GM23338 (cell line): ENCODE data around the gene HIF1AN. TPM values are rescaled to one million over a fixed set of nuclear protein-coding genes. Genes with fewer than 3 reads are reported as not detected.

Source experiments
- ATAC-seq: fragments of 200-7000 bp; cut with Tn5 transposase; 3 replicates; pipeline ENCODE4 v1.9.1; 2020
- DNase-seq: peaks from one replicate; pipeline ENCODE4 v3.0.0-alpha.2; 2015; ENCODE audit warnings: low spot score
- H2AFZ ChIP-seq: fragments of 200-600 bp; sonication (generic); 2 replicates; pipeline ENCODE4 v1.8.0; 2016; ENCODE audit warnings: antibody characterized with exemption, mild to moderate bottlenecking, moderate library complexity
- H3F3A ChIP-seq: fragments of 200-600 bp; sonication (generic); replicated peaks from 2 replicates; pipeline ENCODE4 v1.8.0; 2017; ENCODE audit warnings: antibody characterized with exemption, mixed run types, low read depth
- H3K27ac ChIP-seq: fragments of 200-600 bp; sonication (generic); 2 replicates; pipeline ENCODE4 v1.6.1; 2016; ENCODE audit warnings: low read depth
- H3K27me3 ChIP-seq: fragments of 200-600 bp; sonication (generic); 2 replicates; pipeline ENCODE4 v1.8.0; 2016; ENCODE audit warnings: mild to moderate bottlenecking, mixed run types, moderate library complexity; ENCODE audit not compliant: insufficient read depth
- H3K36me3 ChIP-seq: fragments of 200-600 bp; sonication (generic); 2 replicates; pipeline ENCODE4 v1.8.0; 2016; ENCODE audit warnings: mild to moderate bottlenecking; ENCODE audit not compliant: insufficient read depth
- H3K4me1 ChIP-seq: fragments of 200-600 bp; sonication (generic); 2 replicates; pipeline ENCODE4 v1.8.0; 2016; ENCODE audit warnings: mild to moderate bottlenecking, moderate library complexity; ENCODE audit not compliant: insufficient read depth
- H3K4me2 ChIP-seq: fragments of 200-600 bp; sonication (generic); 2 replicates; pipeline ENCODE4 v1.7.1; 2017; ENCODE audit warnings: mixed run types
- H3K4me3 ChIP-seq: fragments of 200-600 bp; sonication (generic); 2 replicates; pipeline ENCODE4 v1.6.1; 2016; ENCODE audit warnings: mixed run types
- H3K79me2 ChIP-seq: fragments of 200-600 bp; sonication (generic); replicated peaks from 2 replicates; pipeline ENCODE4 v1.8.0; 2017; ENCODE audit warnings: mild to moderate bottlenecking; ENCODE audit not compliant: insufficient read depth
- H3K9me2 ChIP-seq: fragments of 200-600 bp; sonication (generic); 2 replicates; pipeline ENCODE4 v1.8.0; 2017; ENCODE audit not compliant: insufficient read depth
- H4K20me1 ChIP-seq: fragments of 200-600 bp; sonication (generic); replicated peaks from 2 replicates; pipeline ENCODE4 v1.8.0; 2017; ENCODE audit warnings: mild to moderate bottlenecking; ENCODE audit not compliant: insufficient read depth
- H3K27ac Mint-ChIP-seq: 2 replicates; pipeline ENCODE4 v1.8.0; 2020; ENCODE audit warnings: inconsistent platforms, mild to moderate bottlenecking, moderate library complexity, mixed read lengths
- H3K27me3 Mint-ChIP-seq: 3 replicates; pipeline ENCODE4 v1.8.0; 2022; ENCODE audit warnings: low read depth, mild to moderate bottlenecking, moderate library complexity, mixed read lengths, inconsistent platforms; ENCODE audit not compliant: insufficient read depth, poor library complexity
- H3K36me3 Mint-ChIP-seq: 3 replicates; pipeline ENCODE4 v1.8.0; 2021; ENCODE audit warnings: low read depth, mild to moderate bottlenecking, inconsistent platforms, moderate library complexity, mixed read lengths
- H3K4me1 Mint-ChIP-seq: 3 replicates; pipeline ENCODE4 v1.8.0; 2020; ENCODE audit warnings: mild to moderate bottlenecking, inconsistent platforms, mixed read lengths
- H3K4me3 Mint-ChIP-seq: 3 replicates; pipeline ENCODE4 v1.8.0; 2021; ENCODE audit warnings: moderate library complexity, mild to moderate bottlenecking, inconsistent platforms, mixed read lengths
- H3K9me3 Mint-ChIP-seq: 3 replicates; pipeline ENCODE4 v1.8.0; 2020; ENCODE audit warnings: moderate library complexity, mild to moderate bottlenecking, inconsistent platforms, mixed read lengths
- CREB1 ChIP-seq: fragments of 250-450 bp; sonication (Bioruptor Pico); IDR thresholded peaks from 2 replicates; pipeline ENCODE4 v1.5.0; 2020; ENCODE audit warnings: low read depth, mild to moderate bottlenecking, moderate library complexity
- JUNB ChIP-seq: IDR thresholded peaks from one replicate; pipeline ENCODE4 v1.6.1; 2016; ENCODE audit warnings: antibody characterized with exemption; ENCODE audit not compliant: unreplicated experiment
- NANOG ChIP-seq: IDR thresholded peaks from 2 replicates; pipeline ENCODE4 v1.6.1; 2016; ENCODE audit warnings: antibody characterized with exemption, borderline replicate concordance
- STAT1 ChIP-seq: IDR thresholded peaks from one replicate; pipeline ENCODE4 v1.6.1; 2016; ENCODE audit warnings: antibody characterized with exemption; ENCODE audit not compliant: unreplicated experiment
- ZNF331 ChIP-seq: fragments of 250-450 bp; sonication (Bioruptor Pico); IDR thresholded peaks from 2 replicates; pipeline ENCODE4 v1.5.0; 2020; ENCODE audit warnings: low read depth, mild to moderate bottlenecking, moderate library complexity
- polyA plus RNA-seq: library from polyadenylated mRNA; unstranded; fragments of >200 nt; fragmentation: Nextera tagmentation; extraction: Ambion mirVana; gene quantifications from 2 replicates; pipeline ENCODE4 v1.2.1, GENCODE V29; 2016
- total RNA-seq: library from RNA; depleted of rRNA; stranded (reverse); fragments of >200 nt; shearing (Covaris generic); gene quantifications from 2 replicates; pipeline ENCODE4 v1.2.3, GENCODE V29; 2014
- TF ChIP-seq, protein P1 (sequence below): IDR thresholded peaks from one replicate; pipeline ENCODE4 v1.6.1; 2018; ENCODE audit warnings: antibody characterized with exemption; ENCODE audit not compliant: unreplicated experiment
- TF ChIP-seq, protein P2 (sequence below), 2 experiments: fragments of 200-600 bp in 1 of 2; sonication (generic) in 1 of 2; conservative IDR thresholded peaks; 2 replicates each; pipeline versions ENCODE4 v1.5.1 to v1.6.1; 2016 to 2017; ENCODE audit warnings: antibody characterized with exemption in 2 of 2, low read depth in 2 of 2, mild to moderate bottlenecking in 2 of 2, moderate library complexity in 1 of 2
- TF ChIP-seq, protein P3 (sequence below): IDR thresholded peaks from 2 replicates; pipeline ENCODE4 v1.6.1; 2016; ENCODE audit warnings: antibody characterized with exemption

The HIF1AN gene
- total and polyA plus RNA-seq, 2 experiments from 2014 or later: 9.9 to 26.3 TPM

DNA sequence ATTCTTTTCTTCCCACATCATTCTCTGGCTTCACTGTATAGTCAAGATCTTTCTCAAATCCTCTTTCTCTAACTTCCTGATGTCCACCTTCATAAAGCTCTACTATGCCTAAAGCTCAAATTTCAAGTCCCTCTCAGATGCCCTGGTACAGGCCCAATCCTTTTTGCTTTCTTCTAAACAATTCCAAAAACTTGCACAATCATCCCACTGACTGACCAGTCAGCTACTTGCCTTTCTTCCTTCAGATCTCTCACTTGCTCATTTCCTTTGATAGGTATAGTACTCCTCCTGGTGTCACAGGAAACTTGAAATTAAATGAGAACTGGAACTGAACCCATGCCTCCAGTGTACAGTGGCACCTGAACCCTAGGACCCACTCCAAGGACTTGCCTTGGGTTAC is 34.3 kb upstream of the HIF1AN start (continued):
- TF ChIP-seq, protein P1, sequence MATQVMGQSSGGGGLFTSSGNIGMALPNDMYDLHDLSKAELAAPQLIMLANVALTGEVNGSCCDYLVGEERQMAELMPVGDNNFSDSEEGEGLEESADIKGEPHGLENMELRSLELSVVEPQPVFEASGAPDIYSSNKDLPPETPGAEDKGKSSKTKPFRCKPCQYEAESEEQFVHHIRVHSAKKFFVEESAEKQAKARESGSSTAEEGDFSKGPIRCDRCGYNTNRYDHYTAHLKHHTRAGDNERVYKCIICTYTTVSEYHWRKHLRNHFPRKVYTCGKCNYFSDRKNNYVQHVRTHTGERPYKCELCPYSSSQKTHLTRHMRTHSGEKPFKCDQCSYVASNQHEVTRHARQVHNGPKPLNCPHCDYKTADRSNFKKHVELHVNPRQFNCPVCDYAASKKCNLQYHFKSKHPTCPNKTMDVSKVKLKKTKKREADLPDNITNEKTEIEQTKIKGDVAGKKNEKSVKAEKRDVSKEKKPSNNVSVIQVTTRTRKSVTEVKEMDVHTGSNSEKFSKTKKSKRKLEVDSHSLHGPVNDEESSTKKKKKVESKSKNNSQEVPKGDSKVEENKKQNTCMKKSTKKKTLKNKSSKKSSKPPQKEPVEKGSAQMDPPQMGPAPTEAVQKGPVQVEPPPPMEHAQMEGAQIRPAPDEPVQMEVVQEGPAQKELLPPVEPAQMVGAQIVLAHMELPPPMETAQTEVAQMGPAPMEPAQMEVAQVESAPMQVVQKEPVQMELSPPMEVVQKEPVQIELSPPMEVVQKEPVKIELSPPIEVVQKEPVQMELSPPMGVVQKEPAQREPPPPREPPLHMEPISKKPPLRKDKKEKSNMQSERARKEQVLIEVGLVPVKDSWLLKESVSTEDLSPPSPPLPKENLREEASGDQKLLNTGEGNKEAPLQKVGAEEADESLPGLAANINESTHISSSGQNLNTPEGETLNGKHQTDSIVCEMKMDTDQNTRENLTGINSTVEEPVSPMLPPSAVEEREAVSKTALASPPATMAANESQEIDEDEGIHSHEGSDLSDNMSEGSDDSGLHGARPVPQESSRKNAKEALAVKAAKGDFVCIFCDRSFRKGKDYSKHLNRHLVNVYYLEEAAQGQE: no peak

DNA sequence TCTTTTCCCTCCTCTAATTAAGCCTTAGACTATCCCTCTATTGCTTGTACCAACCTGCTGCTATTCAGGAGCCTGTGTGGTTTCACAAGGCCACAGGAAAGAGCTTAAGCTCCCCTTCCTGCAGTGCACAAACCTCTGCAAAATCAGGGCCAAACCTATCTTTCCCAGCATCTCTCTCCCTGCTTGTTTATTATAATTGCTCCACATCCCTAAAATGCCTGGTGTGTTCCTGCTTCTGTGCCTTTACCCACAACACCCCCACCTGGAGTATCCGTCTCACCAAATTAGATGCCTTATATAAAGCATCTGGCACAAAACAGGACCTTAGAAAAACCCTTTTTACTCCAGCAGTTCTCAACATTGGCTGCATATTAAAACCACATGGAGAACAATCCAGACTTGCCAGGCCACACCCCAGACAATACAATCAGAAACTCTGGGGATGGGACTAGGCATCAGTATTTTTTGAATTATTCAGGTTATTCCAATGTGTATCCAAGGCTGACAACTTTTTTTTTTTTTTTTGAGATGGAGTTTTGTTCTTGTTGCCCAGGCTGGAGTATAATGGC is 32.7 kb upstream of the HIF1AN start:
- H3K4me1 Mint-ChIP-seq: 0 out of 3 replicates have a peak, but pooled peaks cover 3% of the 10 kb centered on the region
- Histone ChIP-seq H3K4me3 (no peak overlapping the region), H3K27ac (no peak overlapping the region), H3K79me2 (no peaks in the 10 kb centered on the region), H3K27me3 (no peaks in the 10 kb centered on the region), H4K20me1 (no peaks in the 10 kb centered on the region), H2AFZ (no peak overlapping the region), H3K36me3 (no peaks in the 10 kb centered on the region; the same call in 1 of the 2 replicates), H3K9me2 (no peaks in the 10 kb centered on the region), H3F3A (no peaks in the 10 kb centered on the region), H3K4me1 (no peaks in the 10 kb centered on the region), H3K4me2 (no peak overlapping the region)
- no peak overlapping the region for H3K4me3 Mint-ChIP-seq
- ATAC-seq: no peak
- no peak for DNase-seq
- H3K36me3 Mint-ChIP-seq: no peaks in the 10 kb centered on the region
- H3K27me3 Mint-ChIP-seq: peaks cover 7% of the 10 kb centered on the region
- H3K27ac Mint-ChIP-seq: no peak overlapping the region
- H3K9me3 Mint-ChIP-seq: no peaks in the 10 kb centered on the region
- TF ChIP-seq ZNF331 (CRISPR knock-in tag) (no peak), NANOG (no peak), CREB1 (CRISPR knock-in tag) (no peak), STAT1 (no peak), JUNB (no peak)
- TF ChIP-seq, protein P2, sequence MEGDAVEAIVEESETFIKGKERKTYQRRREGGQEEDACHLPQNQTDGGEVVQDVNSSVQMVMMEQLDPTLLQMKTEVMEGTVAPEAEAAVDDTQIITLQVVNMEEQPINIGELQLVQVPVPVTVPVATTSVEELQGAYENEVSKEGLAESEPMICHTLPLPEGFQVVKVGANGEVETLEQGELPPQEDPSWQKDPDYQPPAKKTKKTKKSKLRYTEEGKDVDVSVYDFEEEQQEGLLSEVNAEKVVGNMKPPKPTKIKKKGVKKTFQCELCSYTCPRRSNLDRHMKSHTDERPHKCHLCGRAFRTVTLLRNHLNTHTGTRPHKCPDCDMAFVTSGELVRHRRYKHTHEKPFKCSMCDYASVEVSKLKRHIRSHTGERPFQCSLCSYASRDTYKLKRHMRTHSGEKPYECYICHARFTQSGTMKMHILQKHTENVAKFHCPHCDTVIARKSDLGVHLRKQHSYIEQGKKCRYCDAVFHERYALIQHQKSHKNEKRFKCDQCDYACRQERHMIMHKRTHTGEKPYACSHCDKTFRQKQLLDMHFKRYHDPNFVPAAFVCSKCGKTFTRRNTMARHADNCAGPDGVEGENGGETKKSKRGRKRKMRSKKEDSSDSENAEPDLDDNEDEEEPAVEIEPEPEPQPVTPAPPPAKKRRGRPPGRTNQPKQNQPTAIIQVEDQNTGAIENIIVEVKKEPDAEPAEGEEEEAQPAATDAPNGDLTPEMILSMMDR (conservative IDR thresholded peaks at IDR 0.05; ENCODE audit: low read depth in 2 of 2): no peak
- TF ChIP-seq, protein P1: no peak
- TF ChIP-seq, protein P3, sequence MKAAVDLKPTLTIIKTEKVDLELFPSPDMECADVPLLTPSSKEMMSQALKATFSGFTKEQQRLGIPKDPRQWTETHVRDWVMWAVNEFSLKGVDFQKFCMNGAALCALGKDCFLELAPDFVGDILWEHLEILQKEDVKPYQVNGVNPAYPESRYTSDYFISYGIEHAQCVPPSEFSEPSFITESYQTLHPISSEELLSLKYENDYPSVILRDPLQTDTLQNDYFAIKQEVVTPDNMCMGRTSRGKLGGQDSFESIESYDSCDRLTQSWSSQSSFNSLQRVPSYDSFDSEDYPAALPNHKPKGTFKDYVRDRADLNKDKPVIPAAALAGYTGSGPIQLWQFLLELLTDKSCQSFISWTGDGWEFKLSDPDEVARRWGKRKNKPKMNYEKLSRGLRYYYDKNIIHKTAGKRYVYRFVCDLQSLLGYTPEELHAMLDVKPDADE: no peak
